H9 (cell line): ENCODE data around the gene ATP1A4. TPM values are rescaled to one million over a fixed set of nuclear protein-coding genes. Genes with fewer than 3 reads are reported as not detected.
A peak's percentile ranks its signal among the peaks of the same experiment; 100 is the strongest.

Experiments used
- DNase-seq: peaks from one replicate; pipeline ENCODE4 v3.0.0-alpha.2; 2017
- H2AFZ ChIP-seq: one replicate; pipeline ENCODE4 v1.6.1; 2013; ENCODE audit warnings: mild to moderate bottlenecking, low read length, control low read depth, moderate library complexity
- H2AK5ac ChIP-seq: 2 replicates; pipeline ENCODE4 v1.6.1; 2013; ENCODE audit warnings: low read length, control low read depth, mixed read lengths; ENCODE audit not compliant: insufficient read length
- H2BK120ac ChIP-seq: one replicate; pipeline ENCODE4 v1.6.1; 2013; ENCODE audit warnings: low read depth, mild to moderate bottlenecking, low read length, control low read depth, inconsistent platforms; ENCODE audit not compliant: poor library complexity, severe bottlenecking
- H2BK12ac ChIP-seq: 2 replicates; pipeline ENCODE4 v1.6.1; 2013; ENCODE audit warnings: low read length, control low read depth, mixed read lengths, low read depth; ENCODE audit not compliant: insufficient read length
- H2BK15ac ChIP-seq: 2 replicates; pipeline ENCODE4 v1.6.1; 2013; ENCODE audit warnings: low read depth, low read length, control low read depth
- H2BK20ac ChIP-seq: one replicate; pipeline ENCODE4 v1.6.1; 2013; ENCODE audit warnings: low read depth, mild to moderate bottlenecking, low read length, control low read depth, inconsistent platforms; ENCODE audit not compliant: poor library complexity, severe bottlenecking
- H2BK5ac ChIP-seq: 2 replicates; pipeline ENCODE4 v1.6.1; 2013; ENCODE audit warnings: low read length, control low read depth, mixed read lengths; ENCODE audit not compliant: insufficient read length
- H3K14ac ChIP-seq: 2 replicates; pipeline ENCODE4 v1.6.1; 2013; ENCODE audit warnings: low read length, control low read depth; ENCODE audit not compliant: insufficient read depth
- H3K18ac ChIP-seq: 2 replicates; pipeline ENCODE4 v1.6.1; 2013; ENCODE audit warnings: low read depth, mild to moderate bottlenecking, mixed read lengths, low read length, control low read depth; ENCODE audit not compliant: insufficient read length
- H3K23ac ChIP-seq: 2 replicates; pipeline ENCODE4 v1.6.1; 2013; ENCODE audit warnings: low read length, control low read depth, mixed read lengths, low read depth; ENCODE audit not compliant: insufficient read length
- H3K23me2 ChIP-seq: 2 replicates; pipeline ENCODE4 v1.6.1; 2013; ENCODE audit warnings: low read depth, mild to moderate bottlenecking, mixed read lengths, low read length, control low read depth; ENCODE audit not compliant: insufficient read length, poor library complexity, severe bottlenecking
- H3K27ac ChIP-seq: 2 replicates; pipeline ENCODE4 v1.5.1; 2013; ENCODE audit warnings: low read length, control low read depth, mixed read lengths, low read depth; ENCODE audit not compliant: insufficient read length
- H3K27me3 ChIP-seq: 2 replicates; pipeline ENCODE4 v1.6.1; 2013; ENCODE audit warnings: low read length, control low read depth, inconsistent platforms; ENCODE audit not compliant: insufficient read depth
- H3K4ac ChIP-seq: 2 replicates; pipeline ENCODE4 v1.6.1; 2013; ENCODE audit warnings: low read depth, mild to moderate bottlenecking, control low read depth, inconsistent platforms, low read length, moderate library complexity
- H3K4me1 ChIP-seq: 2 replicates; pipeline ENCODE4 v1.6.1; 2013; ENCODE audit warnings: low read length, control low read depth, inconsistent platforms; ENCODE audit not compliant: insufficient read depth
- H3K4me2 ChIP-seq: 2 replicates; pipeline ENCODE4 v1.6.1; 2013; ENCODE audit warnings: low read length, control low read depth, mixed read lengths; ENCODE audit not compliant: insufficient read length, insufficient read depth
- H3K56ac ChIP-seq: 2 replicates; pipeline ENCODE4 v1.6.1; 2013; ENCODE audit warnings: low read depth, mild to moderate bottlenecking, mixed read lengths, low read length, control low read depth; ENCODE audit not compliant: insufficient read length
- H3K79me1 ChIP-seq: 2 replicates; pipeline ENCODE4 v1.6.1; 2013; ENCODE audit warnings: low read depth, mild to moderate bottlenecking, moderate library complexity, low read length, control low read depth, inconsistent platforms; ENCODE audit not compliant: insufficient read depth, poor library complexity, severe bottlenecking
- H3K79me2 ChIP-seq: 2 replicates; pipeline ENCODE4 v1.6.1; 2013; ENCODE audit warnings: low read length, control low read depth, inconsistent platforms; ENCODE audit not compliant: insufficient read depth
- H3K9ac ChIP-seq: 2 replicates; pipeline ENCODE4 v1.6.1; 2013; ENCODE audit warnings: low read length, control low read depth, mixed read lengths; ENCODE audit not compliant: insufficient read length; ENCODE audit errors: extremely low read depth
- H3K9me3 ChIP-seq: one replicate; pipeline ENCODE4 v1.6.1; 2013; ENCODE audit warnings: low read depth, low read length, inconsistent platforms; ENCODE audit not compliant: control insufficient read depth
- H3T11ph ChIP-seq: one replicate; pipeline ENCODE4 v1.6.1; 2013; ENCODE audit warnings: mild to moderate bottlenecking, low read length, control low read depth, inconsistent platforms
- H4K20me1 ChIP-seq: one replicate; pipeline ENCODE4 v1.6.1; 2013; ENCODE audit not compliant: control insufficient read depth, insufficient read length, insufficient read depth
- H4K5ac ChIP-seq: 2 replicates; pipeline ENCODE4 v1.6.1; 2013; ENCODE audit warnings: low read depth, mild to moderate bottlenecking, mixed read lengths, low read length, control low read depth; ENCODE audit not compliant: insufficient read length
- H4K8ac ChIP-seq: replicated peaks from 2 replicates; pipeline ENCODE4 v1.6.1; 2013; ENCODE audit warnings: low read length, control low read depth, mixed read lengths, low read depth; ENCODE audit not compliant: insufficient read length
- H4K91ac ChIP-seq: 2 replicates; pipeline ENCODE4 v1.6.1; 2013; ENCODE audit warnings: low read depth, mild to moderate bottlenecking, moderate library complexity, mixed read lengths, low read length, control low read depth; ENCODE audit not compliant: insufficient read length
- H3K27ac Mint-ChIP-seq, 3 experiments: 2 replicates in 2 of 3; 3 replicates in 1 of 3; pipeline ENCODE4 v1.8.0; 2020 to 2021; ENCODE audit warnings: mixed read lengths in 3 of 3, mild to moderate bottlenecking in 1 of 3, moderate library complexity in 1 of 3
- H3K27me3 Mint-ChIP-seq: 2 replicates; pipeline ENCODE4 v1.8.0; 2021; ENCODE audit warnings: low read depth, mild to moderate bottlenecking, moderate library complexity, mixed read lengths
- H3K36me3 Mint-ChIP-seq, 3 experiments: 2 replicates in 2 of 3; 3 replicates in 1 of 3; pipeline ENCODE4 v1.8.0; 2020 to 2021; ENCODE audit warnings: low read depth in 3 of 3, mixed read lengths in 3 of 3; ENCODE audit not compliant: insufficient read depth in 1 of 3
- H3K4me1 Mint-ChIP-seq, 2 experiments: 2 replicates each; pipeline ENCODE4 v1.8.0; 2020; ENCODE audit warnings: mixed read lengths in 2 of 2
- H3K4me3 Mint-ChIP-seq, 2 experiments: 2 replicates in 1 of 2; 3 replicates in 1 of 2; pipeline ENCODE4 v1.8.0; 2020 to 2021; ENCODE audit warnings: mild to moderate bottlenecking in 2 of 2, mixed read lengths in 2 of 2, moderate library complexity in 1 of 2
- H3K9me3 Mint-ChIP-seq, 2 experiments: 2 replicates in 1 of 2; 3 replicates in 1 of 2; pipeline ENCODE4 v1.8.0; 2020; ENCODE audit warnings: mild to moderate bottlenecking in 2 of 2, mixed read lengths in 2 of 2, moderate library complexity in 1 of 2
- WGBS: extraction: QIAGEN DNeasy Blood & Tissue Kit; methylation state at CpG from one replicate; pipeline ENCODE4 v1.1.7; 2013; ENCODE audit warnings: missing lambda C conversion rate, low lambda C conversion rate, mixed read lengths; ENCODE audit not compliant: insufficient read length; ENCODE audit errors: extremely low coverage; 5-methylcytosine and 5-hydroxymethylcytosine counted together
- total RNA-seq: library from RNA; stranded (reverse); gene quantifications from 2 replicates; pipeline ENCODE4 v1.2.1, GENCODE V29; 2021
- TF ChIP-seq, protein P1 (sequence below): fragments of 200-600 bp; sonication (generic); conservative IDR thresholded peaks from 3 replicates; pipeline ENCODE4 v1.8.0; 2021; ENCODE audit warnings: antibody characterized with exemption, mild to moderate bottlenecking

ATP1A4 gene
- total RNA-seq, 1 experiment from 2014 or later = 0.20 TPM

DNA sequence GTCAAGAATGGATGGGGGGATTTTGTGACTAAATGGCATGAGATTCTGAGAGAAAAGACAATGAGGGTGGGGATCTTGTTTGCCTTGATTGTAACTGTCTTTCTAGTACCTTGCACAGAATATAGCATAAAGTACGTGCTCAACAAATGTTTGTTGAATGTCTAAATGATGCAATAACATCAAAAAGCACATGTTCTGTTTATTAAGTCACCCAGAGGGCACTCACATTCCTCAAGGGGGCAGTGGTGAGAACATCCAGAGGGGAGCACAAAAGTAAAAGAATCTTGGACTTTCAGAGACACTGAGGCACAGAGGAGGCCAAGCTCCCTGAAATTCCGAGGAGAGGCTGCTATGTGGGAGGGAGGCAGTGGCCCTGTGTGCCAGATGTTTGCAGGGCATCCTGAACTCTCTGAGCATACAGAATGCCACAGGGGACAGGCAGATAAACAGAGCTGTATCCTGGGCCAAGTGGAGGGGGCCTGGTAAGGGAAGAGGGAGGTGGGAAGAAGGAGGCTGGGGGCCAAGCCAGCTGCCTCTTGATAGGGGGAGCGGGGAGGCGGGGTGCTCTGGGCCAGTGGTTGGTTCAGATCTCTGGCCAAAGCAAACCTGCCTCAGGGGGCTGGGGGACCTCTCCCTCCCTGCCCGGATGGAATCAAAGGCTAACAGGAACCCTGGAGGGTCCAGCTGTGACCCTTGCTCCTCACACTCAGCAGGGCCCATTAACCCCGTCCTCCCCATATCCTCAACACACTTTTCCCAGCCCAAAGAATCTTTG is 42.3 kb upstream of the ATP1A4 start:
- no peaks in the 10 kb centered on the region for H3K27me3 ChIP-seq
- Mint-ChIP-seq H3K4me1 (peaks cover 47 to 59% of the 10 kb centered on the region in 2 experiments), H3K4me3 (peak overlapping the region in 1 of 2 experiments; percentile 52; a peak in 2 of 5 replicates), H3K27me3 (peaks cover 5% of the 10 kb centered on the region), H3K27ac (peak overlapping the region; percentile 71 to 94 (median 87)), H3K9me3 (no peaks in the 10 kb centered on the region; a peak in 1 of 5 replicates), H3K36me3 (no peaks in the 10 kb centered on the region; a peak in 1 of 7 replicates)
- H3K18ac ChIP-seq = peak overlapping the region; percentile 49
- no peak overlapping the region for H3K14ac ChIP-seq
- peak overlapping the region; percentile 1 for H2AFZ ChIP-seq
- no CpG with 5 or more reads among the region's 6 CpGs for WGBS
- H2AK5ac ChIP-seq = no peak overlapping the region
- H3K4ac ChIP-seq = peak overlapping the region; percentile 57; the same call in 1 of the 2 replicates
- H4K8ac ChIP-seq = no peak overlapping the region
- no peak overlapping the region for H3T11ph ChIP-seq
- no peaks in the 10 kb centered on the region for H3K79me1 ChIP-seq
- no peak for DNase-seq
- TF ChIP-seq, protein P1, sequence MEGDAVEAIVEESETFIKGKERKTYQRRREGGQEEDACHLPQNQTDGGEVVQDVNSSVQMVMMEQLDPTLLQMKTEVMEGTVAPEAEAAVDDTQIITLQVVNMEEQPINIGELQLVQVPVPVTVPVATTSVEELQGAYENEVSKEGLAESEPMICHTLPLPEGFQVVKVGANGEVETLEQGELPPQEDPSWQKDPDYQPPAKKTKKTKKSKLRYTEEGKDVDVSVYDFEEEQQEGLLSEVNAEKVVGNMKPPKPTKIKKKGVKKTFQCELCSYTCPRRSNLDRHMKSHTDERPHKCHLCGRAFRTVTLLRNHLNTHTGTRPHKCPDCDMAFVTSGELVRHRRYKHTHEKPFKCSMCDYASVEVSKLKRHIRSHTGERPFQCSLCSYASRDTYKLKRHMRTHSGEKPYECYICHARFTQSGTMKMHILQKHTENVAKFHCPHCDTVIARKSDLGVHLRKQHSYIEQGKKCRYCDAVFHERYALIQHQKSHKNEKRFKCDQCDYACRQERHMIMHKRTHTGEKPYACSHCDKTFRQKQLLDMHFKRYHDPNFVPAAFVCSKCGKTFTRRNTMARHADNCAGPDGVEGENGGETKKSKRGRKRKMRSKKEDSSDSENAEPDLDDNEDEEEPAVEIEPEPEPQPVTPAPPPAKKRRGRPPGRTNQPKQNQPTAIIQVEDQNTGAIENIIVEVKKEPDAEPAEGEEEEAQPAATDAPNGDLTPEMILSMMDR = peak; percentile 75
- H2BK12ac ChIP-seq = no peak overlapping the region
- no peak overlapping the region for H3K4me2 ChIP-seq
- no peak overlapping the region for H2BK20ac ChIP-seq
- no peak overlapping the region for H2BK15ac ChIP-seq
- H3K23me2 ChIP-seq = no peaks in the 10 kb centered on the region
- H2BK120ac ChIP-seq = peak overlapping the region; percentile 39
- H3K56ac ChIP-seq = no peak overlapping the region
- H3K23ac ChIP-seq = no peak overlapping the region
- H3K4me1 ChIP-seq = peaks cover 8% of the 10 kb centered on the region; the same call in 1 of the 2 replicates
- H3K79me2 ChIP-seq = no peaks in the 10 kb centered on the region
- H4K5ac ChIP-seq = peak overlapping the region; percentile 10
- no peak overlapping the region for H3K27ac ChIP-seq
- H4K91ac ChIP-seq = no peak overlapping the region
- H3K9me3 ChIP-seq = no peaks in the 10 kb centered on the region
- H2BK5ac ChIP-seq = no peak overlapping the region
- H4K20me1 ChIP-seq = no peaks in the 10 kb centered on the region
- H3K9ac ChIP-seq = no peak overlapping the region
